Endothelial cell of umbilical vein (primary cell): ENCODE data around the gene GC. TPM values are rescaled to one million over a fixed set of nuclear protein-coding genes. Genes with fewer than 3 reads are reported as not detected.

Experiments
- BruUV-seq: library from RNA; stranded (reverse); fragments of 400-500 nt; replicated peaks from 2 replicates; lab custom pipeline; 2021; lab: Mats Ljungman, UMichigan
- CTCF ChIA-PET: fragments of 300-600, 350-600 bp; sonication (Branson Sonifier 250); formaldehyde crosslinking; loops from one replicate; lab custom pipeline; 2021; ENCODE audit warnings: antibody characterized with exemption, inconsistent platforms; lab: Charles Lee
- POLR2A ChIA-PET: fragments of 300-600, 350-600 bp; sonication (Branson Sonifier 250); formaldehyde crosslinking; loops from one replicate; lab custom pipeline; 2021; ENCODE audit warnings: antibody characterized with exemption, inconsistent platforms; lab: Charles Lee
- DNase-seq: peaks from one replicate; pipeline ENCODE4 v3.0.0-alpha.2; 2011; ENCODE audit warnings: low read depth, low spot score
- FAIRE-seq: peaks from 2 replicates; lab custom pipeline; 2011; peaks lifted over from hg19 to GRCh38; lab: Jason Lieb, UNC
- H2AFZ ChIP-seq: 2 replicates; pipeline ENCODE4 v1.6.0; 2012; ENCODE audit warnings: low read depth, low read length, control low read depth, inconsistent platforms
- H3K27ac ChIP-seq: 2 replicates; pipeline ENCODE4 v1.5.1; 2011; ENCODE audit warnings: low read depth, mild to moderate bottlenecking, control low read depth, low read length, moderate library complexity; ENCODE audit not compliant: insufficient read depth
- H3K27me3 ChIP-seq, 2 experiments: 2 replicates each; pipeline versions ENCODE4 v1.6.0 to v1.6.1; 2011; ENCODE audit warnings: low read length in 2 of 2, mixed read lengths in 1 of 2; ENCODE audit not compliant: control insufficient read depth in 2 of 2, insufficient read depth in 2 of 2
- H3K36me3 ChIP-seq, 2 experiments: 2 replicates in 1 of 2; 3 replicates in 1 of 2; pipeline ENCODE4 v1.5.1; 2011; ENCODE audit warnings: low read length in 2 of 2, mild to moderate bottlenecking in 1 of 2, moderate library complexity in 1 of 2; ENCODE audit not compliant: control insufficient read depth in 2 of 2, insufficient read depth in 2 of 2; ENCODE audit errors: extremely low read depth in 1 of 2
- H3K4me1 ChIP-seq: 3 replicates; pipeline ENCODE4 v1.5.1; 2011; ENCODE audit warnings: mild to moderate bottlenecking, low read length; ENCODE audit not compliant: control insufficient read depth, insufficient read depth; ENCODE audit errors: extremely low read depth
- H3K4me2 ChIP-seq: 2 replicates; pipeline ENCODE4 v1.6.1; 2011; ENCODE audit warnings: low read length, control low read depth, mixed read lengths; ENCODE audit not compliant: insufficient read depth
- H3K4me3 ChIP-seq, 3 experiments: fragments of 200-600 bp in 1 of 3; sonication (generic), shearing (Covaris generic) in 1 of 3; replicated peaks in 1 of 3; 2 replicates each; pipeline ENCODE4 v1.5.1; 2011 to 2016; ENCODE audit warnings: control low read depth in 3 of 3, low read length in 3 of 3, mild to moderate bottlenecking in 2 of 3, inconsistent platforms in 1 of 3, low read depth in 1 of 3, moderate library complexity in 1 of 3; ENCODE audit not compliant: insufficient read depth in 1 of 3
- H3K79me2 ChIP-seq: 2 replicates; pipeline ENCODE4 v1.6.0; 2012; ENCODE audit warnings: low read length, inconsistent platforms; ENCODE audit not compliant: control insufficient read depth, insufficient read depth
- H3K9ac ChIP-seq: replicated peaks from 2 replicates; pipeline ENCODE3; 2011; ENCODE audit warnings: low read length, control low read depth; ENCODE audit not compliant: insufficient read depth; ENCODE audit errors: extremely low read depth
- H3K9me1 ChIP-seq: replicated peaks from 3 replicates; pipeline ENCODE4 v1.6.0; 2011; ENCODE audit warnings: mild to moderate bottlenecking, low read length; ENCODE audit not compliant: control insufficient read depth, insufficient read depth; ENCODE audit errors: extremely low read depth
- H3K9me3 ChIP-seq: replicated peaks from 2 replicates; pipeline ENCODE4 v1.5.1; 2012; ENCODE audit warnings: low read length, inconsistent platforms; ENCODE audit not compliant: control insufficient read depth, insufficient read depth
- H4K20me1 ChIP-seq: replicated peaks from 2 replicates; pipeline ENCODE3; 2011; ENCODE audit warnings: mild to moderate bottlenecking, low read length; ENCODE audit not compliant: control insufficient read depth, insufficient read depth; ENCODE audit errors: extremely low read depth
- CTCF ChIP-seq, 2 donors: IDR thresholded peaks; 1 replicate in 1 of 2; 2 replicates in 1 of 2; pipeline ENCODE4 v1.5.1; 2011; ENCODE audit warnings: low read length in 2 of 2, mild to moderate bottlenecking in 2 of 2, moderate library complexity in 2 of 2, control low read depth in 1 of 2, inconsistent platforms in 1 of 2, low read depth in 1 of 2; ENCODE audit not compliant: insufficient read depth in 1 of 2; ENCODE audit errors: extremely low read depth in 1 of 2
- EZH2 ChIP-seq: IDR thresholded peaks from 2 replicates; pipeline ENCODE4 v1.6.1; 2012; ENCODE audit warnings: borderline replicate concordance, low read depth, mild to moderate bottlenecking, moderate library complexity, low read length, inconsistent platforms; ENCODE audit not compliant: severe bottlenecking
- FOS ChIP-seq: IDR thresholded peaks from 2 replicates; pipeline ENCODE4 v1.6.1; 2011; ENCODE audit warnings: mild to moderate bottlenecking, low read length, moderate library complexity, borderline replicate concordance; ENCODE audit not compliant: insufficient read depth
- GATA2 ChIP-seq: IDR thresholded peaks from 2 replicates; pipeline ENCODE4 v1.7.0; 2011; ENCODE audit warnings: low read depth, mild to moderate bottlenecking, moderate library complexity, mixed read lengths, low read length; ENCODE audit not compliant: insufficient read length, insufficient read depth
- JUN ChIP-seq: IDR thresholded peaks from 2 replicates; pipeline ENCODE4 v1.6.1; 2011; ENCODE audit warnings: borderline replicate concordance, low read depth; ENCODE audit not compliant: insufficient read length, insufficient read depth
- MAX ChIP-seq: IDR thresholded peaks from 2 replicates; pipeline ENCODE4 v1.6.1; 2011; ENCODE audit not compliant: insufficient read depth, insufficient read length
- MYC ChIP-seq: IDR thresholded peaks from one replicate; pipeline ENCODE4 v1.6.1; 2011; ENCODE audit warnings: mild to moderate bottlenecking, low read depth, low read length
- dilution Hi-C: fragments of 300-500 bp; cut with MboI; formaldehyde crosslinking; loops from one replicate; pipeline ENCODE4 v1.15.0; 2019; ENCODE audit warnings: low sequenced_read_pairs; ENCODE audit not compliant: extremely low pct_ligation_motif_present
- intact Hi-C: fragments of 100-400 bp; cut with micrococcal nuclease; formaldehyde crosslinking; loops from one replicate; pipeline ENCODE4 v1.10.0; 2022
- polyA plus RNA-seq, 4 experiments: library from polyadenylated mRNA; depleted of rRNA in 3 of 4; stranded (reverse) in 3 of 4; unstranded in 1 of 4; fragments of >200 nt; gene quantifications; 2 replicates each; pipeline versions ENCODE4 v1.2.1 to v1.2.3, GENCODE V29; 2011 to 2012; ENCODE audit warnings: missing spikeins in 1 of 4
- total RNA-seq: library from RNA; stranded (reverse); gene quantifications from 2 replicates; pipeline ENCODE4 v1.2.3, GENCODE V29; 2021

The GC gene
- total and polyA plus RNA-seq, 2 donors (not counting 3 experiments of a cell fraction or from before 2014, with no cell fraction given), result not detected

- Histone ChIP-seq H3K9me1 (no peaks in the 10 kb centered on the region), H3K4me2 (no peak overlapping the region), H3K4me1 (no peaks in the 10 kb centered on the region), H3K9ac (no peak overlapping the region), H3K36me3 (no peaks in the 10 kb centered on the region), H3K27ac (no peak overlapping the region), H3K79me2 (no peaks in the 10 kb centered on the region), H4K20me1 (no peaks in the 10 kb centered on the region), H3K9me3 (no peaks in the 10 kb centered on the region), H3K27me3 (no peaks in the 10 kb centered on the region), H2AFZ (no peak overlapping the region), H3K4me3 (no peak overlapping the region)
- DNase-seq (no peak), FAIRE-seq (no peak)
- intact Hi-C loops (loop anchor here (5.0 kb wide), 1 partner anchor 513 kb away; no protein-coding TSS in a partner anchor), dilution Hi-C loops (no loop called here)
- TF ChIP-seq FOS, result no peak
- no peak for TF ChIP-seq JUN
- TF ChIP-seq GATA2, result no peak
- no peak for TF ChIP-seq MAX
- TF ChIP-seq CTCF (IDR thresholded peaks at IDR 0.05; ENCODE audit: extremely low read depth in 1 of 2, insufficient read depth in 1 of 2, low read depth in 1 of 2, low read length in 2 of 2), result no peak
- TF ChIP-seq EZH2, result no peak
- no peak for TF ChIP-seq MYC
- CTCF ChIA-PET, result no interaction called here
- POLR2A ChIA-PET, result no interaction called here
- no TSS peak for BruUV-seq
Observed at GRCh38 chr4:71774136-71774535, 9.7 kb downstream of the GC start.
